HepG2 (cell line): Measurements from ENCODE around the gene CD79A. TPM values are rescaled to one million over a fixed set of nuclear protein-coding genes. Genes with fewer than 3 reads are reported as not detected.

Experiments used
- BHLHE40 ChIP-seq: IDR thresholded peaks from 2 replicates; pipeline ENCODE4 v1.6.1; 2011; ENCODE audit warnings: low read length, improper control_type of control experiment
- HNRNPH1 ChIP-seq: fragments of 200-400 bp; formaldehyde crosslinking; optimal IDR thresholded peaks from 2 replicates; pipeline ENCODE3; 2017; ENCODE audit warnings: mild to moderate bottlenecking, low read depth, low read length
- JDP2 ChIP-seq: sonication (generic); formaldehyde crosslinking; IDR thresholded peaks from 2 replicates; pipeline ENCODE4 v1.8.1; 2022; ENCODE audit warnings: missing genetic modification reagents, borderline replicate concordance
- MAF1 ChIP-seq: sonication (generic); formaldehyde crosslinking; IDR thresholded peaks from 2 replicates; pipeline ENCODE4 v1.5.0; 2020; ENCODE audit warnings: missing genetic modification reagents, borderline replicate concordance
- MTA1 ChIP-seq: sonication (generic); formaldehyde crosslinking; IDR thresholded peaks from 2 replicates; pipeline ENCODE4 v1.4.0; 2020; ENCODE audit warnings: missing genetic modification reagents, mild to moderate bottlenecking, borderline replicate concordance
- NRL ChIP-seq: sonication (generic); formaldehyde crosslinking; IDR thresholded peaks from 2 replicates; pipeline ENCODE4 v1.5.0; 2020; ENCODE audit warnings: missing genetic modification reagents, mild to moderate bottlenecking, moderate library complexity, borderline replicate concordance
- SCMH1 ChIP-seq: sonication (generic); formaldehyde crosslinking; IDR thresholded peaks from 2 replicates; pipeline ENCODE4 v1.9.0; 2021; ENCODE audit warnings: missing genetic modification reagents, mild to moderate bottlenecking, borderline replicate concordance
- SMARCC2 ChIP-seq: fragments of 450-650 bp; IDR thresholded peaks from 2 replicates; pipeline ENCODE4 v1.6.1; 2017; ENCODE audit warnings: antibody characterized with exemption, mild to moderate bottlenecking
- SRSF9 ChIP-seq: fragments of 200-400 bp; formaldehyde crosslinking; IDR thresholded peaks from 2 replicates; pipeline ENCODE4 v1.6.1; 2018; ENCODE audit warnings: borderline replicate concordance, mild to moderate bottlenecking, low read depth, low read length; ENCODE audit not compliant: insufficient read depth, poor library complexity, severe bottlenecking
- WIZ ChIP-seq: sonication (generic); formaldehyde crosslinking; IDR thresholded peaks from 2 replicates; pipeline ENCODE4 v1.5.1; 2020; ENCODE audit warnings: mild to moderate bottlenecking, missing genetic modification reagents
- ZFP90 ChIP-seq: sonication (generic); formaldehyde crosslinking; IDR thresholded peaks from 2 replicates; pipeline ENCODE4 v1.8.0; 2022; ENCODE audit warnings: missing genetic modification reagents, mild to moderate bottlenecking, inconsistent platforms, borderline replicate concordance
- ZNF333 ChIP-seq: sonication (generic); formaldehyde crosslinking; IDR thresholded peaks from 2 replicates; pipeline ENCODE4 v1.4.0; 2020; ENCODE audit warnings: mild to moderate bottlenecking, missing genetic modification reagents, borderline replicate concordance
- ZNF570 ChIP-seq: sonication (generic); formaldehyde crosslinking; IDR thresholded peaks from 2 replicates; pipeline ENCODE4 v1.4.0; 2020; ENCODE audit warnings: mild to moderate bottlenecking, missing genetic modification reagents, borderline replicate concordance
- ZNF629 ChIP-seq: sonication (generic); formaldehyde crosslinking; conservative IDR thresholded peaks from 2 replicates; pipeline ENCODE4 v1.5.0; 2020; ENCODE audit warnings: missing genetic modification reagents
- ZNF652 ChIP-seq: IDR thresholded peaks from 2 replicates; pipeline ENCODE4 v1.6.1; 2016; ENCODE audit warnings: low read depth, borderline replicate concordance
- ZNF713 ChIP-seq: sonication (generic); formaldehyde crosslinking; IDR thresholded peaks from 2 replicates; pipeline ENCODE4 v1.4.0; 2020; ENCODE audit warnings: mild to moderate bottlenecking, missing genetic modification reagents
- polyA plus RNA-seq, 8 experiments: library from polyadenylated mRNA; depleted of rRNA in 3 of 8; stranded (reverse) in 7 of 8; unstranded in 1 of 8; fragments of >200 nt; fragmentation: Illumina TruSeq in 4 of 8; extraction: Trizol in 4 of 8; gene quantifications; 2 replicates each; pipeline versions ENCODE4 v1.2.1 to v1.2.3, GENCODE V29; 2011 to 2016; ENCODE audit warnings: low read depth in 4 of 8, missing spikeins in 1 of 8, mixed read lengths in 1 of 8; ENCODE audit not compliant: insufficient read depth in 1 of 8
- total RNA-seq, 5 experiments: library from RNA; depleted of rRNA; stranded (reverse); fragments of >200 nt; fragmentation: Illumina TruSeq; extraction: Trizol; gene quantifications; 2 replicates each; pipeline ENCODE4 v1.2.3, GENCODE V29; 2016; ENCODE audit warnings: low read depth in 1 of 5
- TF ChIP-seq, protein P1 (sequence below): sonication (generic); formaldehyde crosslinking; IDR thresholded peaks from 2 replicates; pipeline ENCODE4 v1.4.0; 2020; ENCODE audit warnings: missing genetic modification reagents
- TF ChIP-seq, protein P2 (sequence below): sonication (generic); formaldehyde crosslinking; IDR thresholded peaks from one replicate; pipeline ENCODE4 v1.5.1; 2020; ENCODE audit warnings: mild to moderate bottlenecking, missing genetic modification reagents; ENCODE audit errors: not compliant biosample characterization

Gene CD79A
- total and polyA plus RNA-seq, 2 of the 13 experiments (the other 11 are each of a cell fraction or from before 2014, with no cell fraction given): 0.24 to 0.33 TPM

DNA sequence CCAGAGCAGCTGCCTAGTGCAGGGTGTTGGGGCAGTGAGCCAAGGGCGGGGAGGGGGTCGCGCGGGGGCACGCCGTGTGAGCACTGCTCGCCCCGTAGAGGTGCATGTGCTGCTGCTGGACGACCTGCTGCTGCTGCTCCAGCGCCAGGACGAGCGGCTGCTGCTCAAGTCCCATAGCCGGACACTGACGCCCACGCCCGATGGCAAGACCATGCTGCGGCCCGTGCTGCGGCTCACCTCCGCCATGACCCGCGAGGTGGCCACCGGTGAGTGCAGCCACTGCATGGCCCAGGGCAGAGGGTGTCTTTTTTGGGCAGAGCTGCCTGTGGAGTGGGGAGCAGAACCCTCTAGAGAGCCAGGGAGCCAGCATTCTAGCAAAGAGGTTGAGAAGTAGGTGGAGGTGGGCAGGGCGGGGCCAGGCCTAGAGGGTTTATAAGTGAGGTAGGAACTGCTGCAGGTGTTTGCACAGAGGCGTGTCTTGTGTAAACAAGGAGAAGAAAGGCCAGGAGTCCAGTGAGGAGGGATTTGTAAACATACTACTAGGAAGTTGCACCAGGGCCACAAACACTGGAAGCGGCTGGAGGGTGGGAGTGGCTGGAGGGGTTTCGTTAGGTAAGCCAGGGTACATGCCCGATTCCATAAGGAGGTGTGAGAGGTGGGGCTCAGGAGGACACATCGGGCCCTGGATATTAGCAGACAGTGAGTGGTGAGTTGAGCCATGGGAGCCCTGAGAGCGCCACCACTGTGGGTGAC, 27.2 kb downstream of the CD79A start (continued):
- TF ChIP-seq, protein P1, sequence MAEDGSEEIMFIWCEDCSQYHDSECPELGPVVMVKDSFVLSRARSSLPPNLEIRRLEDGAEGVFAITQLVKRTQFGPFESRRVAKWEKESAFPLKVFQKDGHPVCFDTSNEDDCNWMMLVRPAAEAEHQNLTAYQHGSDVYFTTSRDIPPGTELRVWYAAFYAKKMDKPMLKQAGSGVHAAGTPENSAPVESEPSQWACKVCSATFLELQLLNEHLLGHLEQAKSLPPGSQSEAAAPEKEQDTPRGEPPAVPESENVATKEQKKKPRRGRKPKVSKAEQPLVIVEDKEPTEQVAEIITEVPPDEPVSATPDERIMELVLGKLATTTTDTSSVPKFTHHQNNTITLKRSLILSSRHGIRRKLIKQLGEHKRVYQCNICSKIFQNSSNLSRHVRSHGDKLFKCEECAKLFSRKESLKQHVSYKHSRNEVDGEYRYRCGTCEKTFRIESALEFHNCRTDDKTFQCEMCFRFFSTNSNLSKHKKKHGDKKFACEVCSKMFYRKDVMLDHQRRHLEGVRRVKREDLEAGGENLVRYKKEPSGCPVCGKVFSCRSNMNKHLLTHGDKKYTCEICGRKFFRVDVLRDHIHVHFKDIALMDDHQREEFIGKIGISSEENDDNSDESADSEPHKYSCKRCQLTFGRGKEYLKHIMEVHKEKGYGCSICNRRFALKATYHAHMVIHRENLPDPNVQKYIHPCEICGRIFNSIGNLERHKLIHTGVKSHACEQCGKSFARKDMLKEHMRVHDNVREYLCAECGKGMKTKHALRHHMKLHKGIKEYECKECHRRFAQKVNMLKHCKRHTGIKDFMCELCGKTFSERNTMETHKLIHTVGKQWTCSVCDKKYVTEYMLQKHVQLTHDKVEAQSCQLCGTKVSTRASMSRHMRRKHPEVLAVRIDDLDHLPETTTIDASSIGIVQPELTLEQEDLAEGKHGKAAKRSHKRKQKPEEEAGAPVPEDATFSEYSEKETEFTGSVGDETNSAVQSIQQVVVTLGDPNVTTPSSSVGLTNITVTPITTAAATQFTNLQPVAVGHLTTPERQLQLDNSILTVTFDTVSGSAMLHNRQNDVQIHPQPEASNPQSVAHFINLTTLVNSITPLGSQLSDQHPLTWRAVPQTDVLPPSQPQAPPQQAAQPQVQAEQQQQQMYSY (CRISPR knock-in tag): no peak
- TF ChIP-seq ZNF652: no peak
- TF ChIP-seq SRSF9: no peak
- TF ChIP-seq MAF1: no peak
- no peak for TF ChIP-seq ZFP90 (CRISPR knock-in tag)
- no peak for TF ChIP-seq WIZ (CRISPR knock-in tag)
- TF ChIP-seq ZNF713 (CRISPR knock-in tag): no peak
- no peak for TF ChIP-seq JDP2 (CRISPR knock-in tag)
- TF ChIP-seq MTA1 (CRISPR knock-in tag): no peak
- TF ChIP-seq SMARCC2: no peak
- TF ChIP-seq ZNF570 (CRISPR knock-in tag): no peak
- TF ChIP-seq ZNF333 (CRISPR knock-in tag): no peak
- TF ChIP-seq NRL (CRISPR knock-in tag): no peak
- TF ChIP-seq SCMH1 (CRISPR knock-in tag): no peak
- TF ChIP-seq, protein P2, sequence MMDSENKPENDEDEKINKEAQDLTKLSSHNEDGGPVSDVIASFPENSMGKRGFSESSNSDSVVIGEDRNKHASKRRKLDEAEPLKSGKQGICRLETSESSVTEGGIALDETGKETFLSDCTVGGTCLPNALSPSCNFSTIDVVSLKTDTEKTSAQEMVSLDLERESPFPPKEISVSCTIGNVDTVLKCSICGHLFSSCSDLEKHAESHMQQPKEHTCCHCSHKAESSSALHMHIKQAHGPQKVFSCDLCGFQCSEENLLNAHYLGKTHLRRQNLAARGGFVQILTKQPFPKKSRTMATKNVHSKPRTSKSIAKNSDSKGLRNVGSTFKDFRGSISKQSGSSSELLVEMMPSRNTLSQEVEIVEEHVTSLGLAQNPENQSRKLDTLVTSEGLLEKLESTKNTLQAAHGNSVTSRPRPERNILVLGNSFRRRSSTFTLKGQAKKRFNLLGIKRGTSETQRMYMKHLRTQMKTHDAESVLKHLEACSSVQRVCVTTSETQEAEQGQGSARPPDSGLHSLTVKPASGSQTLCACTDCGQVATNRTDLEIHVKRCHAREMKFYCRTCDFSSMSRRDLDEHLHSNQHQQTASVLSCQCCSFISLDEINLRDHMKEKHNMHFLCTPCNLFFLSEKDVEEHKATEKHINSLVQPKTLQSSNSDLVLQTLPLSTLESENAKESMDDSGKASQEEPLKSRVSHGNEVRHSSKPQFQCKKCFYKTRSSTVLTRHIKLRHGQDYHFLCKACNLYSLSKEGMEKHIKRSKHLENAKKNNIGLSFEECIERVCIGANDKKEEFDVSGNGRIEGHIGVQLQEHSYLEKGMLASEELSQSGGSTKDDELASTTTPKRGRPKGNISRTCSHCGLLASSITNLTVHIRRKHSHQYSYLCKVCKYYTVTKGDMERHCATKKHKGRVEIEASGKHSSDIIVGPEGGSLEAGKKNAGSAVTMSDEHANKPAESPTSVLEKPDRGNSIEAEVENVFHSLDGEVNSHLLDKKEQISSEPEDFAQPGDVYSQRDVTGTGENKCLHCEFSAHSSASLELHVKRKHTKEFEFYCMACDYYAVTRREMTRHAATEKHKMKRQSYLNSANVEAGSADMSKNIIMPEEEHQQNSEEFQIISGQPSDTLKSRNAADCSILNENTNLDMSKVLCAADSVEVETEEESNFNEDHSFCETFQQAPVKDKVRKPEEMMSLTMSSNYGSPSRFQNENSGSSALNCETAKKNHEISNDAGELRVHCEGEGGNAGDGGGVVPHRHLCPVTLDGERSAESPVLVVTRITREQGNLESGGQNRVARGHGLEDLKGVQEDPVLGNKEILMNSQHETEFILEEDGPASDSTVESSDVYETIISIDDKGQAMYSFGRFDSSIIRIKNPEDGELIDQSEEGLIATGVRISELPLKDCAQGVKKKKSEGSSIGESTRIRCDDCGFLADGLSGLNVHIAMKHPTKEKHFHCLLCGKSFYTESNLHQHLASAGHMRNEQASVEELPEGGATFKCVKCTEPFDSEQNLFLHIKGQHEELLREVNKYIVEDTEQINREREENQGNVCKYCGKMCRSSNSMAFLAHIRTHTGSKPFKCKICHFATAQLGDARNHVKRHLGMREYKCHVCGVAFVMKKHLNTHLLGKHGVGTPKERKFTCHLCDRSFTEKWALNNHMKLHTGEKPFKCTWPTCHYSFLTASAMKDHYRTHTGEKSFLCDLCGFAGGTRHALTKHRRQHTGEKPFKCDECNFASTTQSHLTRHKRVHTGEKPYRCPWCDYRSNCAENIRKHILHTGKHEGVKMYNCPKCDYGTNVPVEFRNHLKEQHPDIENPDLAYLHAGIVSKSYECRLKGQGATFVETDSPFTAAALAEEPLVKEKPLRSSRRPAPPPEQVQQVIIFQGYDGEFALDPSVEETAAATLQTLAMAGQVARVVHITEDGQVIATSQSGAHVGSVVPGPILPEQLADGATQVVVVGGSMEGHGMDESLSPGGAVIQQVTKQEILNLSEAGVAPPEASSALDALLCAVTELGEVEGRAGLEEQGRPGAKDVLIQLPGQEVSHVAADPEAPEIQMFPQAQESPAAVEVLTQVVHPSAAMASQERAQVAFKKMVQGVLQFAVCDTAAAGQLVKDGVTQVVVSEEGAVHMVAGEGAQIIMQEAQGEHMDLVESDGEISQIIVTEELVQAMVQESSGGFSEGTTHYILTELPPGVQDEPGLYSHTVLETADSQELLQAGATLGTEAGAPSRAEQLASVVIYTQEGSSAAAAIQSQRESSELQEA (CRISPR knock-in tag): no peak
- no peak for TF ChIP-seq BHLHE40
- no peak for TF ChIP-seq HNRNPH1
- TF ChIP-seq ZNF629 (CRISPR knock-in tag): no peak
